ENCODE measurements around the gene ADGRD1.

Gene ADGRD1

GRCh38 chr12:131090274-131091210, 136.8 kb downstream of the ADGRD1 start:
- peaks cover 3% of the 10 kb centered on the region for H3K27me3 Mint-ChIP-seq
- no peaks in the 10 kb centered on the region for H3K36me3 Mint-ChIP-seq
- H3K4me3 Mint-ChIP-seq: no peak overlapping the region
- DNase-seq: peak; percentile 18
- H3K27ac Mint-ChIP-seq: no peak overlapping the region
- CTCF ChIA-PET: no interaction called here
- H3K4me1 Mint-ChIP-seq: no peaks in the 10 kb centered on the region
- no peaks in the 10 kb centered on the region for H3K9me3 Mint-ChIP-seq

GRCh38 chr12:131091413-131091975, 137.8 kb downstream of the ADGRD1 start:
- Mint-ChIP-seq H3K4me1 (no peaks in the 10 kb centered on the region), H3K27me3 (peaks cover 3% of the 10 kb centered on the region), H3K4me3 (no peak overlapping the region), H3K36me3 (no peaks in the 10 kb centered on the region), H3K9me3 (no peaks in the 10 kb centered on the region), H3K27ac (no peak overlapping the region)
- no peak for DNase-seq
- CTCF ChIA-PET: no interaction called here

- Mint-ChIP-seq H3K27me3 (peaks cover 3% of the 10 kb centered on the region), H3K9me3 (no peaks in the 10 kb centered on the region), H3K36me3 (no peaks in the 10 kb centered on the region), H3K4me1 (no peaks in the 10 kb centered on the region), H3K27ac (no peak overlapping the region), H3K4me3 (no peak overlapping the region)
- CTCF ChIA-PET: interaction anchor here (3.9 kb wide), 1 partner anchor 13 kb away, joined by 15 read pairs; no protein-coding TSS in a partner anchor
- DNase-seq: no peak
Measured at GRCh38 chr12:131091976-131092691, 138.4 kb downstream of the ADGRD1 start.

- Mint-ChIP-seq H3K9me3 (no peaks in the 10 kb centered on the region), H3K4me3 (no peak overlapping the region), H3K4me1 (no peaks in the 10 kb centered on the region), H3K27me3 (peaks cover 3% of the 10 kb centered on the region), H3K27ac (no peak overlapping the region), H3K36me3 (no peaks in the 10 kb centered on the region)
- no peak for DNase-seq
- CTCF ChIA-PET: interaction anchor here (3.9 kb wide), 1 partner anchor 12 kb away, joined by 15 read pairs; no protein-coding TSS in a partner anchor
Measured at GRCh38 chr12:131092901-131093603, 139.3 kb downstream of the ADGRD1 start.

GRCh38 chr12:131093604-131093955, 139.9 kb downstream of the ADGRD1 start:
- Mint-ChIP-seq H3K9me3 (no peaks in the 10 kb centered on the region), H3K27me3 (peaks cover 3% of the 10 kb centered on the region), H3K27ac (no peak overlapping the region), H3K4me1 (no peaks in the 10 kb centered on the region), H3K36me3 (no peaks in the 10 kb centered on the region), H3K4me3 (no peak overlapping the region)
- CTCF ChIA-PET: interaction anchor here (3.9 kb wide), 1 partner anchor 11 kb away, joined by 15 read pairs; no protein-coding TSS in a partner anchor
- no peak for DNase-seq

GRCh38 chr12:131093971-131094830, 140.5 kb downstream of the ADGRD1 start:
- Mint-ChIP-seq H3K4me3 (no peak overlapping the region), H3K9me3 (no peaks in the 10 kb centered on the region), H3K27me3 (peaks cover 3% of the 10 kb centered on the region), H3K27ac (no peak overlapping the region), H3K36me3 (no peaks in the 10 kb centered on the region), H3K4me1 (no peaks in the 10 kb centered on the region)
- no peak for DNase-seq
- CTCF ChIA-PET: interaction anchor here (3.9 kb wide), 1 partner anchor 11 kb away, joined by 15 read pairs; no protein-coding TSS in a partner anchor

GRCh38 chr12:131094831-131095805, 141.4 kb downstream of the ADGRD1 start:
- Mint-ChIP-seq H3K36me3 (no peaks in the 10 kb centered on the region), H3K4me3 (no peak overlapping the region), H3K27ac (no peak overlapping the region), H3K4me1 (no peaks in the 10 kb centered on the region), H3K9me3 (no peaks in the 10 kb centered on the region), H3K27me3 (peaks cover 3% of the 10 kb centered on the region)
- DNase-seq: no peak
- CTCF ChIA-PET: interaction anchor here (3.9 kb wide), 1 partner anchor 10 kb away, joined by 15 read pairs; no protein-coding TSS in a partner anchor

- no peaks in the 10 kb centered on the region for H3K27me3 Mint-ChIP-seq
Measured at GRCh38 chr12:131095826-131096680, 142.3 kb downstream of the ADGRD1 start.

GRCh38 chr12:131096681-131097181, 143.0 kb downstream of the ADGRD1 start:
- Mint-ChIP-seq H3K4me1 (no peaks in the 10 kb centered on the region), H3K36me3 (no peaks in the 10 kb centered on the region), H3K27me3 (no peaks in the 10 kb centered on the region), H3K9me3 (no peaks in the 10 kb centered on the region), H3K27ac (no peak overlapping the region), H3K4me3 (no peak overlapping the region)
- no peak for DNase-seq
- CTCF ChIA-PET: no interaction called here

More at GRCh38 chr12:131095826-131096680, 142.3 kb downstream of the ADGRD1 start:
- Mint-ChIP-seq H3K9me3 (no peaks in the 10 kb centered on the region), H3K36me3 (no peaks in the 10 kb centered on the region), H3K4me3 (no peak overlapping the region), H3K27ac (no peak overlapping the region), H3K4me1 (no peaks in the 10 kb centered on the region)
- CTCF ChIA-PET: interaction anchor here (3.9 kb wide), 1 partner anchor 9 kb away, joined by 15 read pairs; no protein-coding TSS in a partner anchor
- DNase-seq: no peak

- DNase-seq: no peak
- no peak overlapping the region for H3K27ac Mint-ChIP-seq
- H3K36me3 Mint-ChIP-seq: no peaks in the 10 kb centered on the region
- no peaks in the 10 kb centered on the region for H3K9me3 Mint-ChIP-seq
- no peak overlapping the region for H3K4me3 Mint-ChIP-seq
- CTCF ChIA-PET: no interaction called here
- H3K27me3 Mint-ChIP-seq: no peaks in the 10 kb centered on the region
- no peaks in the 10 kb centered on the region for H3K4me1 Mint-ChIP-seq
Measured at GRCh38 chr12:131097202-131098177, 143.8 kb downstream of the ADGRD1 start.
